SK-N-SH (cell line): ENCODE data around the gene UBL4B. TPM values are rescaled to one million over a fixed set of nuclear protein-coding genes. Genes with fewer than 3 reads are reported as not detected.

ENCODE experiments used
- CTCF ChIA-PET: fragments of 300-600, 350-600 bp; formaldehyde crosslinking; extraction: SDS; loops from one replicate; lab custom pipeline; 2021; lab: Yijun Ruan, JAX
- POLR2A ChIA-PET: fragments of 350-600 bp; sonication (Branson Sonifier 250); formaldehyde crosslinking; extraction: SDS; loops from one replicate; lab custom pipeline; 2020; ENCODE audit warnings: antibody characterized with exemption, inconsistent platforms; lab: Yijun Ruan, JAX
- DNase-seq: peaks from one replicate; pipeline ENCODE4 v3.0.0; 2012
- H2AFZ ChIP-seq: fragments of 200-600 bp; sonication (generic); 2 replicates; pipeline ENCODE4 v1.8.1; 2016; ENCODE audit warnings: antibody characterized with exemption, mild to moderate bottlenecking, low read depth
- H3F3A ChIP-seq: fragments of 200-600 bp; sonication (generic); replicated peaks from 2 replicates; pipeline ENCODE3; 2016; ENCODE audit warnings: antibody characterized with exemption, mild to moderate bottlenecking; ENCODE audit not compliant: insufficient read depth
- H3K27ac ChIP-seq, 2 experiments: fragments of 200-500 bp in 1 of 2; fragments of 200-600 bp in 1 of 2; sonication (Bioruptor generic) in 1 of 2; sonication (generic), shearing (Covaris generic) in 1 of 2; 2 replicates each; pipeline versions ENCODE4 v1.5.1 to v1.6.1; 2014 to 2016; ENCODE audit warnings: low read depth in 2 of 2, inconsistent platforms in 1 of 2, low read length in 1 of 2, mild to moderate bottlenecking in 1 of 2, mixed read lengths in 1 of 2
- H3K27me3 ChIP-seq: fragments of 200-600 bp; sonication (generic), shearing (Covaris generic); 2 replicates; pipeline ENCODE4 v1.6.1; 2016; ENCODE audit warnings: mixed run types; ENCODE audit not compliant: insufficient read depth
- H3K36me3 ChIP-seq, 2 experiments: fragments of 200-500 bp in 1 of 2; fragments of 200-600 bp in 1 of 2; sonication (Bioruptor generic) in 1 of 2; sonication (generic) in 1 of 2; replicated peaks in 1 of 2; 2 replicates each; pipeline versions ENCODE3 to v1.5.1; 2014 to 2016; ENCODE audit warnings: low read length in 1 of 2, mild to moderate bottlenecking in 1 of 2; ENCODE audit not compliant: insufficient read depth in 2 of 2, control insufficient read depth in 1 of 2
- H3K4me1 ChIP-seq, 2 experiments: fragments of 200-500 bp in 1 of 2; fragments of 200-600 bp in 1 of 2; sonication (Bioruptor generic) in 1 of 2; sonication (generic), shearing (Covaris generic) in 1 of 2; 2 replicates each; pipeline versions ENCODE4 v1.5.1 to v1.6.1; 2014 to 2016; ENCODE audit warnings: low read depth in 1 of 2, low read length in 1 of 2, mixed run types in 1 of 2; ENCODE audit not compliant: insufficient read depth in 2 of 2, control insufficient read depth in 1 of 2
- H3K4me2 ChIP-seq: fragments of 200-600 bp; sonication (generic), shearing (Covaris generic); 2 replicates; pipeline ENCODE4 v1.6.1; 2017; ENCODE audit warnings: mixed run types
- H3K4me3 ChIP-seq, 2 experiments: fragments of 200-500 bp in 1 of 2; fragments of 200-600 bp in 1 of 2; sonication (Bioruptor generic) in 1 of 2; sonication (generic), shearing (Covaris generic) in 1 of 2; 2 replicates each; pipeline versions ENCODE4 v1.5.1 to v1.8.1; 2014 to 2016; ENCODE audit warnings: low read depth in 2 of 2, inconsistent platforms in 1 of 2, low read length in 1 of 2, mild to moderate bottlenecking in 1 of 2, mixed read lengths in 1 of 2, moderate library complexity in 1 of 2
- H3K79me2 ChIP-seq: fragments of 200-600 bp; sonication (generic); 2 replicates; pipeline ENCODE4 v1.8.1; 2017; ENCODE audit warnings: mild to moderate bottlenecking; ENCODE audit not compliant: insufficient read depth
- H3K9ac ChIP-seq: fragments of 200-600 bp; sonication (generic); 2 replicates; pipeline ENCODE4 v1.6.1; 2017; ENCODE audit warnings: mixed run types
- H3K9me2 ChIP-seq: fragments of 200-600 bp; sonication (generic); 2 replicates; pipeline ENCODE4 v1.6.1; 2017; ENCODE audit warnings: mixed run types
- H3K9me3 ChIP-seq: fragments of 200-600 bp; sonication (generic); 2 replicates; pipeline ENCODE4 v1.6.1; 2017; ENCODE audit warnings: mixed run types, mild to moderate bottlenecking, moderate library complexity
- H4K20me1 ChIP-seq: fragments of 200-600 bp; sonication (generic); 2 replicates; pipeline ENCODE4 v1.6.1; 2017; ENCODE audit warnings: mild to moderate bottlenecking, mixed run types; ENCODE audit not compliant: insufficient read depth
- EP300 ChIP-seq, 2 experiments: IDR thresholded peaks; 2 replicates each; pipeline versions ENCODE4 v1.4.0 to v1.6.1; 2012; ENCODE audit warnings: borderline replicate concordance in 1 of 2, low read depth in 1 of 2, low read length in 1 of 2
- FOSL2 ChIP-seq: IDR thresholded peaks from 2 replicates; pipeline ENCODE4 v1.4.0; 2012; ENCODE audit warnings: low read depth, mild to moderate bottlenecking, moderate library complexity, borderline replicate concordance
- GABPA ChIP-seq: IDR thresholded peaks from 2 replicates; pipeline ENCODE4 v1.4.0; 2012; ENCODE audit warnings: low read depth, mild to moderate bottlenecking
- GATA2 ChIP-seq: sonication (generic); formaldehyde crosslinking; IDR thresholded peaks from 2 replicates; pipeline ENCODE4 v1.5.0; 2020; ENCODE audit warnings: mild to moderate bottlenecking, missing genetic modification reagents
- JUND ChIP-seq: IDR thresholded peaks from 2 replicates; pipeline ENCODE4 v1.4.0; 2012
- RAD21 ChIP-seq: IDR thresholded peaks from 2 replicates; pipeline ENCODE4 v1.6.1; 2012; ENCODE audit warnings: mild to moderate bottlenecking, low read length
- RFX5 ChIP-seq: IDR thresholded peaks from 2 replicates; pipeline ENCODE4 v1.6.1; 2012; ENCODE audit warnings: mild to moderate bottlenecking, improper control_type of control experiment, low read length
- RXRA ChIP-seq: IDR thresholded peaks from 2 replicates; pipeline ENCODE4 v1.4.0; 2012; ENCODE audit warnings: low read depth, mild to moderate bottlenecking, borderline replicate concordance
- SMC3 ChIP-seq: IDR thresholded peaks from 2 replicates; pipeline ENCODE4 v1.6.1; 2012; ENCODE audit warnings: low read depth, low read length, improper control_type of control experiment
- TAF1 ChIP-seq: IDR thresholded peaks from 2 replicates; pipeline ENCODE4 v1.6.1; 2012; ENCODE audit warnings: low read depth, mild to moderate bottlenecking, low read length, moderate library complexity, borderline replicate concordance
- TCF12 ChIP-seq: IDR thresholded peaks from 2 replicates; pipeline ENCODE4 v1.4.0; 2012
- TEAD4 ChIP-seq: IDR thresholded peaks from 2 replicates; pipeline ENCODE4 v1.4.0; 2012; ENCODE audit warnings: mild to moderate bottlenecking, borderline replicate concordance; ENCODE audit not compliant: insufficient read depth
- WGBS: methylation state at CpG from one replicate; pipeline ENCODE4 v1.1.6; 2017; ENCODE audit warnings: low lambda C conversion rate; 5-methylcytosine and 5-hydroxymethylcytosine counted together
- polyA plus RNA-seq, 3 experiments: library from polyadenylated mRNA; depleted of rRNA; stranded (reverse); fragments of >200 nt; gene quantifications; 2 replicates each; pipeline ENCODE4 v1.2.3, GENCODE V29; 2012
- TF ChIP-seq, protein P1 (sequence below): IDR thresholded peaks from 2 replicates; pipeline ENCODE4 v1.4.0; 2012; ENCODE audit warnings: low read depth, borderline replicate concordance
- TF ChIP-seq, protein P2 (sequence below): fragments of 150-350 bp; IDR thresholded peaks from 2 replicates; pipeline ENCODE4 v1.6.1; 2016; ENCODE audit warnings: mild to moderate bottlenecking, low read depth, low read length
- TF ChIP-seq, protein P3 (sequence below): fragments of 200-600 bp; sonication (generic); IDR thresholded peaks from 2 replicates; pipeline ENCODE4 v1.6.1; 2017; ENCODE audit warnings: antibody characterized with exemption, mild to moderate bottlenecking, moderate library complexity

The UBL4B gene
- polyA plus RNA-seq, 1 of the 3 experiments (the other 2 are of a cell fraction), result not detected

DNA sequence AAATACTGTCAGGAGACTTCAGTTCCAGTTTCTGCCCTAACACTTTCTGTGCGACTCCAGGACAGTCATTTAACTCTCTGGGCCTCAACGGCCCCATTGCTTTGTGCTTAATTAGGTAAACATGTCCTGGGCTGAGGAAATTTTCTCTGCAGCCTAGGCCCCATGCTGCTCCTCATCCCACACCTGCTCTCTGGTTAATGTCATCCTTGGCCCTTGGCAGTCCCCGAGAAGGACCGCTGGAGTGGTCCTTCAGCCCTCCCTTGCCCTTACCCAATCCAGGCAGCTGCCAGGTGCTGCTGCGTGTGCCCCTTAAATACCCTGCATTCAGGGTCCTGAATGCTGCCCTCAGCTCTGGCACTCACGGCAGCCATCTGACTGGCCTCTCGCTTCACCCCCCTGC, 18.7 kb downstream of the UBL4B start:
- DNase-seq, result no peak
- no peaks in the 10 kb centered on the region for H3K9me3 ChIP-seq
- H3K4me3 ChIP-seq, result no peak overlapping the region
- peaks cover 0 to 19% of the 10 kb centered on the region in 2 experiments; a peak in 1 of 4 replicates for H3K4me1 ChIP-seq
- H3K79me2 ChIP-seq, result no peaks in the 10 kb centered on the region
- H2AFZ ChIP-seq, result no peak overlapping the region
- H3K36me3 ChIP-seq, result no peaks in the 10 kb centered on the region
- H3K27me3 ChIP-seq, result peaks cover 4% of the 10 kb centered on the region; the same call in 1 of the 2 replicates
- H3K9ac ChIP-seq, result no peak overlapping the region
- CTCF ChIA-PET, result interaction anchor here (1.1 kb wide), 2 partner anchors 12 to 25 kb away, joined by 3 to 4 read pairs; no protein-coding TSS in a partner anchor
- H3K4me2 ChIP-seq, result no peak overlapping the region
- POLR2A ChIA-PET, result no interaction called here
- 63% methylated on average over 5 of the region's 7 CpGs for WGBS
- H3F3A ChIP-seq, result no peaks in the 10 kb centered on the region
- H3K27ac ChIP-seq, result no peak overlapping the region
- no peak for TF ChIP-seq EP300 (IDR thresholded peaks at IDR 0.05; ENCODE audit: borderline replicate concordance in 1 of 2, low read depth in 1 of 2, low read length in 1 of 2)
- TF ChIP-seq TAF1, result no peak
- TF ChIP-seq, protein P1, sequence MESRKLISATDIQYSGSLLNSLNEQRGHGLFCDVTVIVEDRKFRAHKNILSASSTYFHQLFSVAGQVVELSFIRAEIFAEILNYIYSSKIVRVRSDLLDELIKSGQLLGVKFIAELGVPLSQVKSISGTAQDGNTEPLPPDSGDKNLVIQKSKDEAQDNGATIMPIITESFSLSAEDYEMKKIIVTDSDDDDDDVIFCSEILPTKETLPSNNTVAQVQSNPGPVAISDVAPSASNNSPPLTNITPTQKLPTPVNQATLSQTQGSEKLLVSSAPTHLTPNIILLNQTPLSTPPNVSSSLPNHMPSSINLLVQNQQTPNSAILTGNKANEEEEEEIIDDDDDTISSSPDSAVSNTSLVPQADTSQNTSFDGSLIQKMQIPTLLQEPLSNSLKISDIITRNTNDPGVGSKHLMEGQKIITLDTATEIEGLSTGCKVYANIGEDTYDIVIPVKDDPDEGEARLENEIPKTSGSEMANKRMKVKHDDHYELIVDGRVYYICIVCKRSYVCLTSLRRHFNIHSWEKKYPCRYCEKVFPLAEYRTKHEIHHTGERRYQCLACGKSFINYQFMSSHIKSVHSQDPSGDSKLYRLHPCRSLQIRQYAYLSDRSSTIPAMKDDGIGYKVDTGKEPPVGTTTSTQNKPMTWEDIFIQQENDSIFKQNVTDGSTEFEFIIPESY, result no peak
- TF ChIP-seq TCF12, result no peak
- no peak for TF ChIP-seq JUND
- TF ChIP-seq RXRA, result no peak
- TF ChIP-seq, protein P2, sequence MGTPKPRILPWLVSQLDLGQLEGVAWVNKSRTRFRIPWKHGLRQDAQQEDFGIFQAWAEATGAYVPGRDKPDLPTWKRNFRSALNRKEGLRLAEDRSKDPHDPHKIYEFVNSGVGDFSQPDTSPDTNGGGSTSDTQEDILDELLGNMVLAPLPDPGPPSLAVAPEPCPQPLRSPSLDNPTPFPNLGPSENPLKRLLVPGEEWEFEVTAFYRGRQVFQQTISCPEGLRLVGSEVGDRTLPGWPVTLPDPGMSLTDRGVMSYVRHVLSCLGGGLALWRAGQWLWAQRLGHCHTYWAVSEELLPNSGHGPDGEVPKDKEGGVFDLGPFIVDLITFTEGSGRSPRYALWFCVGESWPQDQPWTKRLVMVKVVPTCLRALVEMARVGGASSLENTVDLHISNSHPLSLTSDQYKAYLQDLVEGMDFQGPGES, result no peak
- TF ChIP-seq, protein P3, sequence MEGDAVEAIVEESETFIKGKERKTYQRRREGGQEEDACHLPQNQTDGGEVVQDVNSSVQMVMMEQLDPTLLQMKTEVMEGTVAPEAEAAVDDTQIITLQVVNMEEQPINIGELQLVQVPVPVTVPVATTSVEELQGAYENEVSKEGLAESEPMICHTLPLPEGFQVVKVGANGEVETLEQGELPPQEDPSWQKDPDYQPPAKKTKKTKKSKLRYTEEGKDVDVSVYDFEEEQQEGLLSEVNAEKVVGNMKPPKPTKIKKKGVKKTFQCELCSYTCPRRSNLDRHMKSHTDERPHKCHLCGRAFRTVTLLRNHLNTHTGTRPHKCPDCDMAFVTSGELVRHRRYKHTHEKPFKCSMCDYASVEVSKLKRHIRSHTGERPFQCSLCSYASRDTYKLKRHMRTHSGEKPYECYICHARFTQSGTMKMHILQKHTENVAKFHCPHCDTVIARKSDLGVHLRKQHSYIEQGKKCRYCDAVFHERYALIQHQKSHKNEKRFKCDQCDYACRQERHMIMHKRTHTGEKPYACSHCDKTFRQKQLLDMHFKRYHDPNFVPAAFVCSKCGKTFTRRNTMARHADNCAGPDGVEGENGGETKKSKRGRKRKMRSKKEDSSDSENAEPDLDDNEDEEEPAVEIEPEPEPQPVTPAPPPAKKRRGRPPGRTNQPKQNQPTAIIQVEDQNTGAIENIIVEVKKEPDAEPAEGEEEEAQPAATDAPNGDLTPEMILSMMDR, result no peak
- no peak for TF ChIP-seq RFX5
- no peak for TF ChIP-seq TEAD4
- no peak for TF ChIP-seq RAD21
- TF ChIP-seq SMC3, result no peak
- no peak for TF ChIP-seq FOSL2
- no peak for TF ChIP-seq GATA2 (CRISPR knock-in tag)
- no peak for TF ChIP-seq GABPA
- no peaks in the 10 kb centered on the region for H4K20me1 ChIP-seq
- no peaks in the 10 kb centered on the region for H3K9me2 ChIP-seq
